Left forelimb (tissue), 1 donor: ENCODE results near the gene PTPRO.

Experiments
- DNase-seq: peaks from one replicate; pipeline ENCODE4 v3.0.0-alpha.2; 2018; ENCODE audit warnings: low spot score

Gene PTPRO

GRCh38 chr12:15350643-15351042, 28.3 kb downstream of the PTPRO start:
- no peak for DNase-seq

- no peak for DNase-seq
These were observed 33.5 kb downstream of the PTPRO start for GRCh38 chr12:15355766-15356165.

- DNase-seq, result no peak
These were observed 34.6 kb downstream of the PTPRO start for GRCh38 chr12:15356951-15357364.

GRCh38 chr12:15364221-15365160, 42.2 kb downstream of the PTPRO start:
- DNase-seq, result no peak

GRCh38 chr12:15368812-15369211, 46.5 kb downstream of the PTPRO start:
- DNase-seq, result no peak

GRCh38 chr12:15372352-15372751, 50.0 kb downstream of the PTPRO start:
- DNase-seq, result no peak

- no peak for DNase-seq
These were observed 65.5 kb downstream of the PTPRO start for GRCh38 chr12:15387772-15388171.

- DNase-seq, result no peak
These were observed 67.3 kb downstream of the PTPRO start for GRCh38 chr12:15389561-15389960.

GRCh38 chr12:15393037-15393436, 70.7 kb downstream of the PTPRO start:
- no peak for DNase-seq

- DNase-seq, result no peak
These were observed 71.7 kb downstream of the PTPRO start for GRCh38 chr12:15393995-15394394.

- DNase-seq, result no peak
These were observed 82.2 kb downstream of the PTPRO start for GRCh38 chr12:15404485-15404884.

GRCh38 chr12:15405606-15406005, 83.3 kb downstream of the PTPRO start:
- no peak for DNase-seq

GRCh38 chr12:15407025-15407424, 84.7 kb downstream of the PTPRO start:
- no peak for DNase-seq

GRCh38 chr12:15411842-15412241, 89.5 kb downstream of the PTPRO start:
- no peak for DNase-seq

GRCh38 chr12:15417691-15418090, 95.4 kb downstream of the PTPRO start:
- DNase-seq, result no peak

GRCh38 chr12:15423629-15424028, 101.3 kb downstream of the PTPRO start:
- no peak for DNase-seq

- no peak for DNase-seq
These were observed 105.6 kb downstream of the PTPRO start for GRCh38 chr12:15427913-15428312.

GRCh38 chr12:15428632-15429031, 106.3 kb downstream of the PTPRO start:
- no peak for DNase-seq

- DNase-seq, result no peak
These were observed 107.0 kb downstream of the PTPRO start for GRCh38 chr12:15429262-15429661.

- no peak for DNase-seq
These were observed 113.3 kb downstream of the PTPRO start for GRCh38 chr12:15435597-15435996.

GRCh38 chr12:15439459-15439858, 117.2 kb downstream of the PTPRO start:
- no peak for DNase-seq

- no peak for DNase-seq
These were observed 120.7 kb downstream of the PTPRO start for GRCh38 chr12:15443050-15443449.

- DNase-seq, result no peak
These were observed 121.3 kb downstream of the PTPRO start for GRCh38 chr12:15443611-15444010.

- no peak for DNase-seq
These were observed 122.2 kb downstream of the PTPRO start for GRCh38 chr12:15444523-15444922.
